ENCODE results near the gene ERVK3-1. TPM values are rescaled to one million over a fixed set of nuclear protein-coding genes. Genes with fewer than 3 reads are reported as not detected.

Gene ERVK3-1
- polyA plus RNA-seq, 1 donor from 2014 or later = 141 TPM

GRCh38 chr19:58326501-58326913 is 21.3 kb downstream of the ERVK3-1 start:
- Histone ChIP-seq H3K9me3 (ENCODE audit: low read length) (no peaks in the 10 kb centered on the region), H3K9ac (ENCODE audit: low read length) (peak overlapping the region; percentile 91), H3K36me3 (ENCODE audit: insufficient read depth, low read length) (no peaks in the 10 kb centered on the region), H3K4me3 (ENCODE audit: low read length) (peak overlapping the region; percentile 77), H3K27me3 (ENCODE audit: insufficient read depth, low read depth, low read length) (no peaks in the 10 kb centered on the region), H3K27ac (ENCODE audit: low read length) (peak overlapping the region; percentile 92), H3F3A (ENCODE audit: insufficient read depth, low read length, poor library complexity, severe bottlenecking) (no peaks in the 10 kb centered on the region), H3K4me2 (ENCODE audit: low read length) (peak overlapping the region; percentile 95), H4K20me1 (ENCODE audit: insufficient read depth) (no peaks in the 10 kb centered on the region), H3K9me2 (ENCODE audit: insufficient read depth, low read length) (no peaks in the 10 kb centered on the region), H2AFZ (ENCODE audit: low read depth, low read length) (peak overlapping the region; percentile 71), H3K79me2 (replicated peaks; ENCODE audit: insufficient read depth, low read length) (peaks cover 43% of the 10 kb centered on the region)
- TF ChIP-seq POLR2AphosphoS5 (IDR thresholded peaks at IDR 0.05) (peak; percentile 89), SMC3 (conservative IDR thresholded peaks at IDR 0.05; ENCODE audit: poor library complexity) (no peak)

- Histone ChIP-seq H2AFZ (ENCODE audit: low read depth, low read length) (peak within 1 kb of the TSS; percentile 71), H3K27ac (ENCODE audit: low read length) (peak within 1 kb of the TSS; percentile 92), H3K4me3 (ENCODE audit: low read length) (peak within 1 kb of the TSS; percentile 77), H3K27me3 (ENCODE audit: insufficient read depth, low read depth, low read length) (no peaks in the 10 kb centered on the region), H3K4me2 (ENCODE audit: low read length) (peak within 1 kb of the TSS; percentile 95), H3K79me2 (replicated peaks; ENCODE audit: insufficient read depth, low read length) (peaks cover 43% of the 10 kb centered on the region), H3K9me2 (ENCODE audit: insufficient read depth, low read length) (no peaks in the 10 kb centered on the region), H3K36me3 (ENCODE audit: insufficient read depth, low read length) (no peaks in the 10 kb centered on the region), H3K9me3 (ENCODE audit: low read length) (no peaks in the 10 kb centered on the region), H3F3A (ENCODE audit: insufficient read depth, low read length, poor library complexity, severe bottlenecking) (no peaks in the 10 kb centered on the region), H3K9ac (ENCODE audit: low read length) (peak within 1 kb of the TSS; percentile 91), H4K20me1 (ENCODE audit: insufficient read depth) (no peaks in the 10 kb centered on the region)
- TF ChIP-seq CTCF (IDR thresholded peaks at IDR 0.05; ENCODE audit: poor library complexity, severe bottlenecking) (peak; percentile 29), POLR2AphosphoS5 (IDR thresholded peaks at IDR 0.05) (peak; percentile 83), RAD21 (conservative IDR thresholded peaks at IDR 0.05) (peak; percentile 48), MXI1 (conservative IDR thresholded peaks at IDR 0.05; ENCODE audit: poor library complexity, severe bottlenecking) (peak; percentile 86), EP300 (conservative IDR thresholded peaks at IDR 0.05; ENCODE audit: poor library complexity, severe bottlenecking) (peak; percentile 59), TAF1 (IDR thresholded peaks at IDR 0.05; ENCODE audit: low read depth) (peak; percentile 80), EZH2 (IDR thresholded peaks at IDR 0.05; ENCODE audit: borderline replicate concordance, insufficient read depth, low read length, poor library complexity, severe bottlenecking) (no peak), REST (IDR thresholded peaks at IDR 0.05; ENCODE audit: borderline replicate concordance) (peak; percentile 49), SMC3 (conservative IDR thresholded peaks at IDR 0.05; ENCODE audit: poor library complexity) (peak; percentile 41)
Measured at GRCh38 chr19:58326914-58327726, 21.9 kb downstream of the ERVK3-1 start, which contains the start of gene ZSCAN22. TSS of gene ZSCAN22 (plus strand) at chr19:58326994. CDS start at chr19:58334803, 7,809 bp downstream.
